NCI-H187 treated with DMSO at 0.1 percent for 48 hours (cell line): ENCODE data around the gene CCNH.

Experiments
- DNase-seq: peaks from one replicate; lab custom pipeline; 2025; lab: John Stamatoyannopoulos, UW

Gene CCNH

GRCh38 chr5:87360132-87360531 is 52.6 kb downstream of the CCNH start:
- DNase-seq: no peak

- DNase-seq: no peak
These were observed 53.6 kb downstream of the CCNH start for GRCh38 chr5:87359106-87359505.

GRCh38 chr5:87354496-87354895 is 58.2 kb downstream of the CCNH start:
- no peak for DNase-seq

GRCh38 chr5:87347841-87348240 is 64.9 kb downstream of the CCNH start:
- no peak for DNase-seq

- no peak for DNase-seq
These were observed 65.5 kb downstream of the CCNH start for GRCh38 chr5:87347272-87347671.
